Smooth muscle cell (in vitro differentiated cells): ENCODE data around the gene PGPEP1. TPM values are rescaled to one million over a fixed set of nuclear protein-coding genes. Genes with fewer than 3 reads are reported as not detected.

Source experiments
- DNase-seq: peaks from one replicate; lab custom pipeline; 2025; ENCODE audit not compliant: unreplicated experiment; lab: John Stamatoyannopoulos, UW
- H2AFZ ChIP-seq: fragments of 200-600 bp; sonication (generic); 2 replicates; pipeline ENCODE4 v1.6.0; 2016; ENCODE audit warnings: antibody characterized with exemption, low read depth, mild to moderate bottlenecking
- H3F3A ChIP-seq: fragments of 200-600 bp; sonication (generic); 2 replicates; pipeline ENCODE4 v1.6.0; 2017; ENCODE audit warnings: antibody characterized with exemption, low read depth
- H3K27ac ChIP-seq: fragments of 200-600 bp; sonication (generic); 2 replicates; pipeline ENCODE4 v1.5.1; 2016; ENCODE audit warnings: low read depth, mild to moderate bottlenecking
- H3K27me3 ChIP-seq: fragments of 200-600 bp; sonication (generic); 2 replicates; pipeline ENCODE4 v1.6.1; 2016; ENCODE audit warnings: low read depth, mild to moderate bottlenecking
- H3K36me3 ChIP-seq: fragments of 200-600 bp; sonication (generic); 2 replicates; pipeline ENCODE4 v1.5.1; 2016; ENCODE audit warnings: low read depth
- H3K4me1 ChIP-seq: fragments of 200-600 bp; sonication (generic); 2 replicates; pipeline ENCODE4 v1.5.1; 2016; ENCODE audit warnings: low read depth
- H3K4me2 ChIP-seq: fragments of 200-600 bp; sonication (generic); 2 replicates; pipeline ENCODE4 v1.6.0; 2016; ENCODE audit warnings: mild to moderate bottlenecking
- H3K4me3 ChIP-seq: fragments of 200-600 bp; sonication (generic); 2 replicates; pipeline ENCODE4 v1.5.1; 2016; ENCODE audit warnings: mild to moderate bottlenecking
- H3K79me2 ChIP-seq: fragments of 200-600 bp; sonication (generic); 2 replicates; pipeline ENCODE4 v1.6.0; 2016; ENCODE audit warnings: low read depth, mild to moderate bottlenecking
- H3K9ac ChIP-seq: fragments of 200-600 bp; sonication (generic); 2 replicates; pipeline ENCODE4 v1.6.0; 2016; ENCODE audit warnings: low read depth
- H3K9me3 ChIP-seq: fragments of 200-600 bp; sonication (generic); replicated peaks from 2 replicates; pipeline ENCODE4 v1.5.1; 2016; ENCODE audit warnings: low read depth
- H4K20me1 ChIP-seq: fragments of 200-600 bp; sonication (generic); 2 replicates; pipeline ENCODE4 v1.6.0; 2016; ENCODE audit warnings: low read depth
- CTCF ChIP-seq: fragments of 200-600 bp; sonication (generic); IDR thresholded peaks from 2 replicates; pipeline ENCODE4 v1.5.1; 2017; ENCODE audit warnings: borderline replicate concordance, mild to moderate bottlenecking, antibody characterized with exemption; ENCODE audit not compliant: insufficient read depth, poor library complexity, severe bottlenecking
- WGBS: methylation state at CpG from one replicate; pipeline ENCODE4 v1.1.7; 2016; ENCODE audit warnings: low lambda C conversion rate; 5-methylcytosine and 5-hydroxymethylcytosine counted together
- polyA plus RNA-seq: library from polyadenylated mRNA; unstranded; fragments of >200 nt; fragmentation: Nextera tagmentation; extraction: Ambion mirVana; gene quantifications from 2 replicates; pipeline ENCODE4 v1.2.1, GENCODE V29; 2016
- total RNA-seq: library from RNA; depleted of rRNA; stranded (reverse); fragments of >200 nt; gene quantifications from 2 replicates; pipeline ENCODE4 v1.2.3, GENCODE V29; 2014

PGPEP1 gene
- total and polyA plus RNA-seq, 2 experiments from 2014 or later = 4.5 to 11.7 TPM

GRCh38 chr19:18339723-18340122, 675 bp upstream of the PGPEP1 start:
- no peak overlapping the region for H3K4me2 ChIP-seq
- no peaks in the 10 kb centered on the region for H3K79me2 ChIP-seq
- H3K27me3 ChIP-seq = no peaks in the 10 kb centered on the region
- H3K9me3 ChIP-seq = no peaks in the 10 kb centered on the region
- no peak overlapping the region for H2AFZ ChIP-seq
- no peaks in the 10 kb centered on the region for H3F3A ChIP-seq
- H3K4me3 ChIP-seq = no peak overlapping the region
- peaks cover 6% of the 10 kb centered on the region for H3K4me1 ChIP-seq
- no peaks in the 10 kb centered on the region for H4K20me1 ChIP-seq
- WGBS = 55% methylated on average over 6 of the region's 6 CpGs
- H3K27ac ChIP-seq = no peak overlapping the region
- H3K36me3 ChIP-seq = no peaks in the 10 kb centered on the region
- no peak overlapping the region for H3K9ac ChIP-seq
- peak; percentile 15 for TF ChIP-seq CTCF
- no peak for DNase-seq

- H4K20me1 ChIP-seq = no peaks in the 10 kb centered on the region
- no peaks in the 10 kb centered on the region for H3K9me3 ChIP-seq
- no peaks in the 10 kb centered on the region for H3K36me3 ChIP-seq
- no peaks in the 10 kb centered on the region for H3F3A ChIP-seq
- H2AFZ ChIP-seq = peak overlapping the region; percentile 79
- TF ChIP-seq CTCF = no peak
- no peaks in the 10 kb centered on the region for H3K27me3 ChIP-seq
- H3K4me1 ChIP-seq = peaks cover 9% of the 10 kb centered on the region
- no peak overlapping the region for H3K27ac ChIP-seq
- no peaks in the 10 kb centered on the region for H3K79me2 ChIP-seq
- 4% methylated on average over 13 of the region's 18 CpGs for WGBS
- peak overlapping the region; percentile 96 for H3K4me2 ChIP-seq
- peak; percentile 5 for DNase-seq
- peak overlapping the region; percentile 58 for H3K9ac ChIP-seq
- peak overlapping the region; percentile 83 for H3K4me3 ChIP-seq
Observed at GRCh38 chr19:18340990-18341868, 831 bp downstream of the PGPEP1 start.

- peaks cover 9% of the 10 kb centered on the region for H3K4me1 ChIP-seq
- no peak for TF ChIP-seq CTCF
- H3K27me3 ChIP-seq = no peaks in the 10 kb centered on the region
- H3K4me2 ChIP-seq = no peak overlapping the region
- H2AFZ ChIP-seq = no peak overlapping the region
- no peak overlapping the region for H3K27ac ChIP-seq
- no peaks in the 10 kb centered on the region for H3K36me3 ChIP-seq
- DNase-seq = no peak
- no peaks in the 10 kb centered on the region for H3K9me3 ChIP-seq
- no peaks in the 10 kb centered on the region for H3F3A ChIP-seq
- no peaks in the 10 kb centered on the region for H3K79me2 ChIP-seq
- no peak overlapping the region for H3K9ac ChIP-seq
- no peaks in the 10 kb centered on the region for H4K20me1 ChIP-seq
- H3K4me3 ChIP-seq = no peak overlapping the region
- 88% methylated on average over 8 of the region's 8 CpGs for WGBS
Observed at GRCh38 chr19:18342090-18342632, 1.8 kb downstream of the PGPEP1 start.
